Activated B cell treated with CpG ODN at 0.5 μM for 24 hours (primary cell): ENCODE data around the gene GKN2. TPM values are rescaled to one million over a fixed set of nuclear protein-coding genes. Genes with fewer than 3 reads are reported as not detected.

Experiments used
- ATAC-seq: fragments of 200-7000 bp; cut with Tn5 transposase; one replicate; pipeline ENCODE4 v1.10.0; 2021; ENCODE audit warnings: low read depth, mild to moderate bottlenecking, moderate library complexity
- CTCF ChIA-PET: fragments of 350-600 bp; sonication (Branson Sonifier 250); formaldehyde crosslinking; loops from one replicate; lab custom pipeline; 2021; ENCODE audit warnings: antibody characterized with exemption; lab: Charles Lee
- POLR2A ChIA-PET: fragments of 350-600 bp; sonication (Branson Sonifier 250); formaldehyde crosslinking; loops from one replicate; lab custom pipeline; 2021; ENCODE audit warnings: antibody characterized with exemption; lab: Charles Lee
- DNase-seq: peaks from one replicate; pipeline ENCODE4 v3.0.0; 2022
- H3K27ac Mint-ChIP-seq: one replicate; pipeline ENCODE4 v1.8.0; 2020; ENCODE audit warnings: mixed read lengths
- H3K27me3 Mint-ChIP-seq: one replicate; pipeline ENCODE4 v1.8.0; 2021; ENCODE audit warnings: mixed read lengths
- H3K36me3 Mint-ChIP-seq: one replicate; pipeline ENCODE4 v1.8.0; 2021; ENCODE audit warnings: low read depth, mixed read lengths
- H3K4me1 Mint-ChIP-seq: one replicate; pipeline ENCODE4 v1.8.0; 2021; ENCODE audit warnings: mixed read lengths
- H3K4me3 Mint-ChIP-seq: one replicate; pipeline ENCODE4 v1.8.0; 2020; ENCODE audit warnings: mild to moderate bottlenecking, mixed read lengths
- H3K9me3 Mint-ChIP-seq: one replicate; pipeline ENCODE4 v1.8.0; 2020; ENCODE audit warnings: mixed read lengths
- intact Hi-C: fragments of 100-400 bp; cut with micrococcal nuclease; formaldehyde crosslinking; loops from one replicate; pipeline ENCODE4 v1.15.1; 2024
- total RNA-seq: library from RNA; stranded (reverse); gene quantifications from 2 replicates; pipeline ENCODE4 v1.2.3, GENCODE V29; 2022
- TF ChIP-seq, protein P1 (sequence below): fragments of 200-600 bp; IDR thresholded peaks from one replicate; pipeline ENCODE4 v1.8.0; 2022; ENCODE audit warnings: antibody characterized with exemption, mild to moderate bottlenecking

Gene GKN2
- total RNA-seq, 1 donor from 2014 or later: not detected

DNA sequence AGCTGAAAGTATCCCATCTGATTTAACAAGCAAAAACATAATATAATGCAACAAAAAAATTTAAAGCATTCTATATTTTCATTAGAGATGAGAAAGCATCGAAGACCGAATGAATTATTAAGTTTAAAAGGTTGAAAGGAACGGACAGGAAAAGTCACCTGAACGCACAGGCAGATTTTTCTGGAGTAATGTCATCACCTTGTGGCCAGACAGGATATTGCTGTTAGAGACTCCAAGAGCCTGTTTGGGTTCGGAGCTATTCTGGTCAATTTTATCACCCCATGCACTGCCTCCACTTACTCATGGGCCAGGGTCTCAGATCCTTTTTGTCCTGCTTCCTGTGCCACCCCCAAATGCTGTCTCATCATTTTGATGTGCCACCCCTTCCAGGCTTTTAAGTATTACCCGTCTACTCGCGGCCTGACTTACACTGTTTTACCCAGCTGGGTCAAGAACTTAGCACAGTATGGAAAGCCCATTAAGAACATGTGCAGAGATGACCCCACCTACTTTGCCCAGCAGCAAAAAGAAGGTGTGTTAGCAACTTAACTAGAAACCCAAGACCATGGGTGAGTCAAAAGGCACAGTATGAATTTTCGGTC is 27.3 kb downstream of the GKN2 start:
- TF ChIP-seq, protein P1, sequence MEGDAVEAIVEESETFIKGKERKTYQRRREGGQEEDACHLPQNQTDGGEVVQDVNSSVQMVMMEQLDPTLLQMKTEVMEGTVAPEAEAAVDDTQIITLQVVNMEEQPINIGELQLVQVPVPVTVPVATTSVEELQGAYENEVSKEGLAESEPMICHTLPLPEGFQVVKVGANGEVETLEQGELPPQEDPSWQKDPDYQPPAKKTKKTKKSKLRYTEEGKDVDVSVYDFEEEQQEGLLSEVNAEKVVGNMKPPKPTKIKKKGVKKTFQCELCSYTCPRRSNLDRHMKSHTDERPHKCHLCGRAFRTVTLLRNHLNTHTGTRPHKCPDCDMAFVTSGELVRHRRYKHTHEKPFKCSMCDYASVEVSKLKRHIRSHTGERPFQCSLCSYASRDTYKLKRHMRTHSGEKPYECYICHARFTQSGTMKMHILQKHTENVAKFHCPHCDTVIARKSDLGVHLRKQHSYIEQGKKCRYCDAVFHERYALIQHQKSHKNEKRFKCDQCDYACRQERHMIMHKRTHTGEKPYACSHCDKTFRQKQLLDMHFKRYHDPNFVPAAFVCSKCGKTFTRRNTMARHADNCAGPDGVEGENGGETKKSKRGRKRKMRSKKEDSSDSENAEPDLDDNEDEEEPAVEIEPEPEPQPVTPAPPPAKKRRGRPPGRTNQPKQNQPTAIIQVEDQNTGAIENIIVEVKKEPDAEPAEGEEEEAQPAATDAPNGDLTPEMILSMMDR: no peak
- Mint-ChIP-seq H3K4me1 (peaks cover 3% of the 10 kb centered on the region), H3K36me3 (no peaks in the 10 kb centered on the region), H3K4me3 (no peak overlapping the region), H3K9me3 (no peaks in the 10 kb centered on the region), H3K27me3 (no peaks in the 10 kb centered on the region), H3K27ac (no peak overlapping the region)
- ATAC-seq: peak; percentile 83
- POLR2A ChIA-PET: interaction anchor here (0.7 to 1.7 kb wide), 9 partner anchors 17 to 462 kb away, joined by 3 to 9 read pairs (median 5); partner anchors contain the start of genes APLF and FBXO48
- intact Hi-C loops: loop anchor here (1.0 to 2.0 kb wide), 7 partner anchors 86 to 803 kb away; no protein-coding TSS in a partner anchor
- CTCF ChIA-PET: interaction anchor here (0.6 to 7.0 kb wide), 44 partner anchors 8 to 805 kb away, joined by 3 to 165 read pairs (median 4); partner anchors contain the start of genes APLF and FBXO48
- no peak for DNase-seq

DNA sequence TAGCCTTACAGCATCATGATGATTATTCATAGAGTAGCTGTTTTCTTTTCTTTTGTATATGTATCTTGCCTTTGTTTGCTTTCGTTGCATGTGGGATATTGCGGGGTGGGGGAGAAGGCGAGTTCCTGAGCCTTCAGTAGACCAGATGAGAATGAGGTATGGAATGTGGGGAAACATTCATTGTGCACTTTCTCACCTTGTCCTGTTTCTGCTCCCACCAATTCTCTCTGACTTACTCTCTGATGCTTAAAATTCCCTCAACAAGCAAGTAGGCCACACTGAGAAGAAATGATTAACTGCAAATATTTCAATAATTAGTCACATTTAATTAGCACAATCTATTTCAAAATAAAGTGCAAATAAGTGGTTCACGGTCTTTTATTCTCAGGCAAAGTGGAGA is 31.0 kb downstream of the GKN2 start:
- DNase-seq: no peak
- CTCF ChIA-PET: interaction anchor here (0.6 to 7.0 kb wide), 3 partner anchors 170 to 456 kb away, joined by 3 to 165 read pairs (median 3); partner anchors contain the start of genes APLF and FBXO48
- intact Hi-C loops: no loop called here
- POLR2A ChIA-PET: no interaction called here
- no peak for ATAC-seq
- H3K9me3 Mint-ChIP-seq: no peaks in the 10 kb centered on the region
- H3K4me3 Mint-ChIP-seq: no peak overlapping the region
- H3K27me3 Mint-ChIP-seq: no peaks in the 10 kb centered on the region
- no peaks in the 10 kb centered on the region for H3K36me3 Mint-ChIP-seq
- H3K27ac Mint-ChIP-seq: no peak overlapping the region
- peaks cover 3% of the 10 kb centered on the region for H3K4me1 Mint-ChIP-seq
- TF ChIP-seq, protein P1: no peak

DNA sequence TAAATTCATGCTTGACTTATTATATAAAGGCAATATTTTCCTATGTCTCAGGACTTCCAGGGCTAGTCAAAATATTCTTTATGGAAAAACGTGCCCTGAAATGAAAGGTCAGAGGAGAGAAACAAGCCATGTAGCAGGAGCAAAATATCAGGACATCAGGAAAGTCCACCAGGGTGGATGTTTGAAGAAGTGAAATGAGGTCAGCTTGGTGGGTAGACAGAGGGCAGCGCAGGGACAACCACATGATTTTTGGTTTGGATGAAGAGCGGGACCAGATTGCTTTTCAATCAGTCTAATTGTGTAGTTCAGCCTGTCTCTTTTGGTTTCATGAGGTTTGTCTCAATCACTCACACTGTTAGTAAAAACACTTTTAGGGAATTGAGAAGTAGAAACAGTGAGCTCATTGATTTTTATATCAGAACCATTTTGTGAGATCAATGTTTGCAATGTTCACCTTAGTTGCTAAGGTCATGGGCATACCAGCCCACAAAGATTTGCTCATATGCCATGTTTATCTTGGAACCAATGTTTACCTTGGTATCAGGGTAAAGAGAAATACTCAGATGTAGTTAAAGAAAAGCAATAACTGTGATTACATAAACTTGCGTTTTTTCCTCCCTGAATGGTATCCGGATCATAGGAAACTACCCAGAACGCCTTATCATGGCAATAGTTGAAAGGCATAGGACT is 32.1 kb downstream of the GKN2 start:
- Mint-ChIP-seq H3K27ac (no peak overlapping the region), H3K27me3 (no peaks in the 10 kb centered on the region), H3K9me3 (no peaks in the 10 kb centered on the region), H3K4me3 (no peak overlapping the region), H3K4me1 (peaks cover 3% of the 10 kb centered on the region), H3K36me3 (no peaks in the 10 kb centered on the region)
- intact Hi-C loops: no loop called here
- TF ChIP-seq, protein P1: no peak
- ChIA-PET POLR2A (no interaction called here), CTCF (interaction anchor here (7.0 kb wide), 1 partner anchor 455 kb away, joined by 165 read pairs; the partner anchor contains the start of genes APLF and FBXO48)
- no peak for DNase-seq
- no peak for ATAC-seq

DNA sequence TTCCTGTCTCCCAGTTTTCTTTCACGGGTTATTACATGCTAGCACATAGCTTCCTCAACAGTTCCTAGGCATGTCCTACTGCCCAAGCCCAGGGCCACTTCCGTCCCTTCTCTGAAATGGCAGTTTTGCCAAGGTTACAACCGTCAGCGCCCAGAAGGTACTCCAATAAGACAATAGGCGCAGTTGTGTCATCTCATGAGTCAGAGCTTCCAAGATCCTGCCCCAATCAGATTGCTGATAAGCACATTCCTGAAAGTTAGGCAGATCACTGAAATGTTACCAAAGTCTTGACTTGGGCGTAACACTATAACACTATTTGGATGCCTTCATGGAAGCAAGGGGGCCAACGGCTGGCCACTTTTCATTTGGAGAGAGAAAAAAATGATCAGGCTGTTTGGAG is 34.2 kb downstream of the GKN2 start:
- intact Hi-C loops: no loop called here
- no peaks in the 10 kb centered on the region for H3K9me3 Mint-ChIP-seq
- no peak for ATAC-seq
- H3K4me3 Mint-ChIP-seq: no peak overlapping the region
- no peak overlapping the region for H3K27ac Mint-ChIP-seq
- DNase-seq: no peak
- H3K36me3 Mint-ChIP-seq: no peaks in the 10 kb centered on the region
- POLR2A ChIA-PET: no interaction called here
- TF ChIP-seq, protein P1: no peak
- CTCF ChIA-PET: interaction anchor here (1.2 to 1.6 kb wide), 3 partner anchors 167 to 455 kb away, joined by 4 to 6 read pairs (median 5); no protein-coding TSS in a partner anchor
- H3K4me1 Mint-ChIP-seq: no peaks in the 10 kb centered on the region
- no peaks in the 10 kb centered on the region for H3K27me3 Mint-ChIP-seq
